Neutrophil (primary cell): ENCODE results near the gene GPR42.
"Not testable (repeated sequence)": the region's sequence is repeated elsewhere in the genome, so short reads cannot be mapped to it uniquely, and the experiment has no call there.

ENCODE experiments used
- H3K27ac ChIP-seq: fragments of 200-600 bp; sonication (generic); 2 replicates; pipeline ENCODE4 v1.5.1; 2016; ENCODE audit warnings: mild to moderate bottlenecking, moderate library complexity
- H3K27me3 ChIP-seq: fragments of 200-600 bp; sonication (generic); 2 replicates; pipeline ENCODE4 v1.6.0; 2016; ENCODE audit warnings: mild to moderate bottlenecking
- H3K36me3 ChIP-seq: fragments of 200-600 bp; sonication (generic); 2 replicates; pipeline ENCODE4 v1.5.1; 2017
- H3K4me1 ChIP-seq, 2 experiments: fragments of 200-600 bp in 1 of 2; sonication (generic) in 1 of 2; 1 replicate in 1 of 2; 2 replicates in 1 of 2; pipeline versions ENCODE4 v1.5.1 to v1.6.1; 2013 to 2016; ENCODE audit warnings: low read depth in 1 of 2, low read length in 1 of 2, mild to moderate bottlenecking in 1 of 2, moderate library complexity in 1 of 2; ENCODE audit not compliant: control insufficient read depth in 1 of 2, insufficient read depth in 1 of 2
- H3K4me3 ChIP-seq, 2 experiments: fragments of 200-600 bp in 1 of 2; sonication (generic) in 1 of 2; 1 replicate in 1 of 2; 2 replicates in 1 of 2; pipeline ENCODE4 v1.5.1; 2013 to 2016; ENCODE audit warnings: low read depth in 1 of 2, low read length in 1 of 2, mild to moderate bottlenecking in 1 of 2, moderate library complexity in 1 of 2
- H3K9me3 ChIP-seq: fragments of 200-600 bp; sonication (generic); 2 replicates; pipeline ENCODE4 v1.5.1; 2016
- CTCF ChIP-seq: fragments of 200-600 bp; sonication (generic); IDR thresholded peaks from 2 replicates; pipeline ENCODE4 v1.5.1; 2016; ENCODE audit warnings: antibody characterized with exemption

The GPR42 gene

GRCh38 chr19:35400773-35401100, 29.9 kb downstream of the GPR42 start:
- Histone ChIP-seq H3K36me3 (no peaks in the 10 kb centered on the region), H3K4me1 (no peaks in the 10 kb centered on the region), H3K27ac (no peak overlapping the region), H3K4me3 (no peak overlapping the region), H3K27me3 (no peaks in the 10 kb centered on the region), H3K9me3 (no peaks in the 10 kb centered on the region)
- no peak for TF ChIP-seq CTCF

- H3K4me3 ChIP-seq, H3K27me3 ChIP-seq, H3K36me3 ChIP-seq, H3K9me3 ChIP-seq, H3K4me1 ChIP-seq, H3K27ac ChIP-seq: not testable (repeated sequence)
Observed at GRCh38 chr19:35401416-35401815, 30.5 kb downstream of the GPR42 start.

GRCh38 chr19:35403116-35403760, 32.4 kb downstream of the GPR42 start:
- Histone ChIP-seq H3K27ac (no peak overlapping the region), H3K4me3 (no peak overlapping the region), H3K9me3 (no peaks in the 10 kb centered on the region), H3K36me3 (no peaks in the 10 kb centered on the region), H3K27me3 (no peaks in the 10 kb centered on the region), H3K4me1 (peaks cover 2% of the 10 kb centered on the region in 2 experiments)
- TF ChIP-seq CTCF: no peak

GRCh38 chr19:35404879-35405622, 34.2 kb downstream of the GPR42 start:
- Histone ChIP-seq H3K27me3 (peaks cover 12% of the 10 kb centered on the region), H3K9me3 (no peaks in the 10 kb centered on the region), H3K4me1 (peaks cover 9 to 10% of the 10 kb centered on the region in 2 experiments), H3K4me3 (no peak overlapping the region), H3K27ac (no peak overlapping the region), H3K36me3 (no peaks in the 10 kb centered on the region)
- no peak for TF ChIP-seq CTCF

GRCh38 chr19:35407619-35408018, 36.8 kb downstream of the GPR42 start:
- Histone ChIP-seq H3K36me3 (no peaks in the 10 kb centered on the region), H3K4me1 (peaks cover 9 to 10% of the 10 kb centered on the region in 2 experiments), H3K4me3 (no peak overlapping the region), H3K27me3 (peaks cover 26% of the 10 kb centered on the region), H3K9me3 (no peaks in the 10 kb centered on the region), H3K27ac (no peak overlapping the region)
- no peak for TF ChIP-seq CTCF
